Measurements from ENCODE around the gene EEF1A2. TPM values are rescaled to one million over a fixed set of nuclear protein-coding genes. Genes with fewer than 3 reads are reported as not detected.

Gene EEF1A2
- total and polyA plus RNA-seq, 4 donors, result 0.05 to 0.12 TPM; not detected in 2

DNA sequence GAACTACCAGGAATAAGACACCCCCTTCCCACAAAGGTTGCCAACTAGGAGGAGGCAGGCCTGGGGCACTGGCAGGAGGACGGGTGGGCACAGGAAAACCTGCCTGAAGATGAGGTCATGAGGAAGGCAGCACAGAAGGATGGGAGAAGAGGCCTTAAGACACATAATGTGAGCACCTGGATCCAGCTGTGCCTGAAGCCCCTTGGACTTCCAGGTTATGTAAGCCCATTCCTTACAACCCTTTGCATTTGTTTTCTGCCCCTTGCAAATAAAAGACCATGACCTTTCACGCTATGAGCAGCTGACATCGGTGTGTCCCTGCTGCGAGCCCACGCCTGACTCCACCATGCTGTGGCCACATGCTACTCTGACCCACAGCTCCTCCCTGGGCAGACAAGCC, 49.9 kb downstream of the EEF1A2 start:
- no peak overlapping the region for H3K4me3 ChIP-seq (ENCODE audit: low read depth in 1 of 3, low read length in 3 of 3)

DNA sequence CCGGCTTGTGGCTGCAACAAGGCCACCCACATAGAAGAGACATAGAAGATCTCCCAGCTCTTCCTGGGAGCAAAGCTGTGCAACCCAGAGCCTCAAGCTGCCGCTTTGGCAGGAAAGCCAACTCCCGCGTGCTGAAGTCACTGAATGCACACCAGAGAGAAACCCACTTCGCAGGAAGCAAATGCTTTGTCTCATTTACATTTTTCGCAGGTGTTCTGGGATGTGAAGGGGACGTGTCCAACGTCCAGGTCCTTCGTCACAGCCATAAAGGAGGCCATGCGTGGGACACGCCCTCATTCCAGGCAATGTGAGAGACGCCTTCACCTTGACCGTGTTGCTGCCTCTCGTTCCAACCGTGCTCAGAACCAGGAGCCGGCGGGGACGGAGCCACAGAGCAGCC, 50.9 kb downstream of the EEF1A2 start:
- Histone ChIP-seq H3K27ac (ENCODE audit: low read depth in 1 of 2, low read length in 2 of 2) (no peak overlapping the region), H3K4me1 (ENCODE audit: control insufficient read depth in 4 of 4, insufficient read depth in 4 of 4, low read length in 3 of 4) (no peaks in the 10 kb centered on the region), H3K9me3 (ENCODE audit: control insufficient read depth in 4 of 4, low read length in 3 of 4) (no peaks in the 10 kb centered on the region), H3K27me3 (ENCODE audit: control insufficient read depth in 4 of 4, insufficient read depth in 4 of 4, low read length in 3 of 4) (peaks cover 0 to 3% (median 0%) of the 10 kb centered on the region in 4 donors), H3K4me3 (ENCODE audit: low read depth in 1 of 3, low read length in 3 of 3) (no peak overlapping the region), H3K36me3 (ENCODE audit: control insufficient read depth in 4 of 4, insufficient read depth in 3 of 4, low read depth in 1 of 4, low read length in 3 of 4) (no peaks in the 10 kb centered on the region), H3K9ac (ENCODE audit: low read depth in 1 of 2, low read length in 2 of 2) (no peak overlapping the region)
- TF ChIP-seq HNF4A (conservative IDR thresholded peaks at IDR 0.05), result no peak
- no peak for TF ChIP-seq YY1 (IDR thresholded peaks at IDR 0.05)
- no peak for TF ChIP-seq HNF4G (IDR thresholded peaks at IDR 0.05)
- TF ChIP-seq JUND (IDR thresholded peaks at IDR 0.05), result no peak
- no peak for TF ChIP-seq TAF1 (conservative IDR thresholded peaks at IDR 0.05)
- no peak for TF ChIP-seq RXRA (IDR thresholded peaks at IDR 0.05)
- no peak for TF ChIP-seq FOXA2 (IDR thresholded peaks at IDR 0.05)
- no peak for TF ChIP-seq ZBTB33 (IDR thresholded peaks at IDR 0.05)
- 55% methylated on average over 18 of the region's 18 CpGs for WGBS
- no peak for DNase-seq (ENCODE audit: low spot score)

More for the DNA sequence above, 49.9 kb downstream of the EEF1A2 start:
- Histone ChIP-seq H3K9ac (ENCODE audit: low read depth in 1 of 2, low read length in 2 of 2) (no peak overlapping the region), H3K4me1 (ENCODE audit: control insufficient read depth in 4 of 4, insufficient read depth in 4 of 4, low read length in 3 of 4) (no peaks in the 10 kb centered on the region), H3K36me3 (ENCODE audit: control insufficient read depth in 4 of 4, insufficient read depth in 3 of 4, low read depth in 1 of 4, low read length in 3 of 4) (no peaks in the 10 kb centered on the region), H3K27me3 (ENCODE audit: control insufficient read depth in 4 of 4, insufficient read depth in 4 of 4, low read length in 3 of 4) (peaks cover 0 to 3% (median 0%) of the 10 kb centered on the region in 4 donors), H3K9me3 (ENCODE audit: control insufficient read depth in 4 of 4, low read length in 3 of 4) (no peaks in the 10 kb centered on the region), H3K27ac (ENCODE audit: low read depth in 1 of 2, low read length in 2 of 2) (no peak overlapping the region)
- no peak for DNase-seq (ENCODE audit: low spot score)
- TF ChIP-seq GABPA (IDR thresholded peaks at IDR 0.05 in 1 of 2, conservative IDR thresholded peaks at IDR 0.05 in 1 of 2), result no peak
- WGBS, result 81% methylated on average over 5 of the region's 5 CpGs

DNA sequence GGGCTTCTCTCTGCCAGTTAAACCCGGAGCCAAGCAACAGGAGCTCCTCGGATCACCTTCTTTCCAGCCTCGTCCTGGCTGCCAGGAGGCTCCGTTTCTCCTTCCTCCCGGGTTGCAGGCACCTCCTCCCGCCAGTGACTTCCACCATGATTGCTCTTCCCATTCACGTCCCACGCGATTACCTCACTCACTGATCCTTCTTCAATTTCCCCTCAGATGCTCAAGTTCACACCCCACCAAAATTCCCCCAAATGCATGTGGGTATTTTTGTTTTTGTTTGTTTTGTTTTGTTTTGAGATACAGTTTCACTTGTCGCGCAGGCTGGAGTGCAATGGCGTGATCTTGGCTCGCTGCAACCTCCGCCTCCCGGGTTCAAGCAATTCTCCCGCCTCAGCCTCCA, 51.6 kb downstream of the EEF1A2 start:
- WGBS, result 73% methylated on average over 16 of the region's 16 CpGs
- no peak overlapping the region for H3K27ac ChIP-seq (ENCODE audit: low read depth in 1 of 2, low read length in 2 of 2)

More for the DNA sequence above, 51.6 kb downstream of the EEF1A2 start:
- no peak for DNase-seq (ENCODE audit: low spot score)
- TF ChIP-seq, protein P1, sequence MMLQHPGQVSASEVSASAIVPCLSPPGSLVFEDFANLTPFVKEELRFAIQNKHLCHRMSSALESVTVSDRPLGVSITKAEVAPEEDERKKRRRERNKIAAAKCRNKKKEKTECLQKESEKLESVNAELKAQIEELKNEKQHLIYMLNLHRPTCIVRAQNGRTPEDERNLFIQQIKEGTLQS (IDR thresholded peaks at IDR 0.05), result no peak
- no peak for TF ChIP-seq ZBTB33 (IDR thresholded peaks at IDR 0.05)
- TF ChIP-seq MAX (IDR thresholded peaks at IDR 0.05), result no peak
- no peak for TF ChIP-seq NR2F2 (IDR thresholded peaks at IDR 0.05)
- TF ChIP-seq, protein P2, sequence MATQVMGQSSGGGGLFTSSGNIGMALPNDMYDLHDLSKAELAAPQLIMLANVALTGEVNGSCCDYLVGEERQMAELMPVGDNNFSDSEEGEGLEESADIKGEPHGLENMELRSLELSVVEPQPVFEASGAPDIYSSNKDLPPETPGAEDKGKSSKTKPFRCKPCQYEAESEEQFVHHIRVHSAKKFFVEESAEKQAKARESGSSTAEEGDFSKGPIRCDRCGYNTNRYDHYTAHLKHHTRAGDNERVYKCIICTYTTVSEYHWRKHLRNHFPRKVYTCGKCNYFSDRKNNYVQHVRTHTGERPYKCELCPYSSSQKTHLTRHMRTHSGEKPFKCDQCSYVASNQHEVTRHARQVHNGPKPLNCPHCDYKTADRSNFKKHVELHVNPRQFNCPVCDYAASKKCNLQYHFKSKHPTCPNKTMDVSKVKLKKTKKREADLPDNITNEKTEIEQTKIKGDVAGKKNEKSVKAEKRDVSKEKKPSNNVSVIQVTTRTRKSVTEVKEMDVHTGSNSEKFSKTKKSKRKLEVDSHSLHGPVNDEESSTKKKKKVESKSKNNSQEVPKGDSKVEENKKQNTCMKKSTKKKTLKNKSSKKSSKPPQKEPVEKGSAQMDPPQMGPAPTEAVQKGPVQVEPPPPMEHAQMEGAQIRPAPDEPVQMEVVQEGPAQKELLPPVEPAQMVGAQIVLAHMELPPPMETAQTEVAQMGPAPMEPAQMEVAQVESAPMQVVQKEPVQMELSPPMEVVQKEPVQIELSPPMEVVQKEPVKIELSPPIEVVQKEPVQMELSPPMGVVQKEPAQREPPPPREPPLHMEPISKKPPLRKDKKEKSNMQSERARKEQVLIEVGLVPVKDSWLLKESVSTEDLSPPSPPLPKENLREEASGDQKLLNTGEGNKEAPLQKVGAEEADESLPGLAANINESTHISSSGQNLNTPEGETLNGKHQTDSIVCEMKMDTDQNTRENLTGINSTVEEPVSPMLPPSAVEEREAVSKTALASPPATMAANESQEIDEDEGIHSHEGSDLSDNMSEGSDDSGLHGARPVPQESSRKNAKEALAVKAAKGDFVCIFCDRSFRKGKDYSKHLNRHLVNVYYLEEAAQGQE (IDR thresholded peaks at IDR 0.05), result no peak
- TF ChIP-seq HNF4G (IDR thresholded peaks at IDR 0.05), result no peak
- no peak for TF ChIP-seq RXRA (IDR thresholded peaks at IDR 0.05)
- TF ChIP-seq, protein P3, sequence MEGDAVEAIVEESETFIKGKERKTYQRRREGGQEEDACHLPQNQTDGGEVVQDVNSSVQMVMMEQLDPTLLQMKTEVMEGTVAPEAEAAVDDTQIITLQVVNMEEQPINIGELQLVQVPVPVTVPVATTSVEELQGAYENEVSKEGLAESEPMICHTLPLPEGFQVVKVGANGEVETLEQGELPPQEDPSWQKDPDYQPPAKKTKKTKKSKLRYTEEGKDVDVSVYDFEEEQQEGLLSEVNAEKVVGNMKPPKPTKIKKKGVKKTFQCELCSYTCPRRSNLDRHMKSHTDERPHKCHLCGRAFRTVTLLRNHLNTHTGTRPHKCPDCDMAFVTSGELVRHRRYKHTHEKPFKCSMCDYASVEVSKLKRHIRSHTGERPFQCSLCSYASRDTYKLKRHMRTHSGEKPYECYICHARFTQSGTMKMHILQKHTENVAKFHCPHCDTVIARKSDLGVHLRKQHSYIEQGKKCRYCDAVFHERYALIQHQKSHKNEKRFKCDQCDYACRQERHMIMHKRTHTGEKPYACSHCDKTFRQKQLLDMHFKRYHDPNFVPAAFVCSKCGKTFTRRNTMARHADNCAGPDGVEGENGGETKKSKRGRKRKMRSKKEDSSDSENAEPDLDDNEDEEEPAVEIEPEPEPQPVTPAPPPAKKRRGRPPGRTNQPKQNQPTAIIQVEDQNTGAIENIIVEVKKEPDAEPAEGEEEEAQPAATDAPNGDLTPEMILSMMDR (IDR thresholded peaks at IDR 0.05; ENCODE audit: low read depth, low read length, missing input control), result no peak
- no peak for TF ChIP-seq TAF1 (conservative IDR thresholded peaks at IDR 0.05)
- no peak for TF ChIP-seq FOXA1 (IDR thresholded peaks at IDR 0.05)
- TF ChIP-seq EGR1 (IDR thresholded peaks at IDR 0.05; ENCODE audit: low read depth in 2 of 2), result no peak
- TF ChIP-seq YY1 (IDR thresholded peaks at IDR 0.05), result no peak
- no peak for TF ChIP-seq GABPA (IDR thresholded peaks at IDR 0.05 in 1 of 2, conservative IDR thresholded peaks at IDR 0.05 in 1 of 2)
- no peak for TF ChIP-seq HNF4A (conservative IDR thresholded peaks at IDR 0.05)
- no peak for TF ChIP-seq JUND (IDR thresholded peaks at IDR 0.05)
- Histone ChIP-seq H3K4me1 (ENCODE audit: control insufficient read depth in 4 of 4, insufficient read depth in 4 of 4, low read length in 3 of 4) (no peaks in the 10 kb centered on the region), H3K9me3 (ENCODE audit: control insufficient read depth in 4 of 4, low read length in 3 of 4) (no peaks in the 10 kb centered on the region), H3K4me3 (ENCODE audit: low read depth in 1 of 3, low read length in 3 of 3) (no peak overlapping the region), H3K36me3 (ENCODE audit: control insufficient read depth in 4 of 4, insufficient read depth in 3 of 4, low read depth in 1 of 4, low read length in 3 of 4) (no peaks in the 10 kb centered on the region), H3K9ac (ENCODE audit: low read depth in 1 of 2, low read length in 2 of 2) (no peak overlapping the region), H3K27me3 (ENCODE audit: control insufficient read depth in 4 of 4, insufficient read depth in 4 of 4, low read length in 3 of 4) (peaks cover 0 to 3% (median 0%) of the 10 kb centered on the region in 4 donors)
